ENCODE measurements around the gene COPS3.
"Not testable (repeated sequence)": the region's sequence is repeated elsewhere in the genome, so short reads cannot be mapped to it uniquely, and the experiment has no call there.

The COPS3 gene

DNA sequence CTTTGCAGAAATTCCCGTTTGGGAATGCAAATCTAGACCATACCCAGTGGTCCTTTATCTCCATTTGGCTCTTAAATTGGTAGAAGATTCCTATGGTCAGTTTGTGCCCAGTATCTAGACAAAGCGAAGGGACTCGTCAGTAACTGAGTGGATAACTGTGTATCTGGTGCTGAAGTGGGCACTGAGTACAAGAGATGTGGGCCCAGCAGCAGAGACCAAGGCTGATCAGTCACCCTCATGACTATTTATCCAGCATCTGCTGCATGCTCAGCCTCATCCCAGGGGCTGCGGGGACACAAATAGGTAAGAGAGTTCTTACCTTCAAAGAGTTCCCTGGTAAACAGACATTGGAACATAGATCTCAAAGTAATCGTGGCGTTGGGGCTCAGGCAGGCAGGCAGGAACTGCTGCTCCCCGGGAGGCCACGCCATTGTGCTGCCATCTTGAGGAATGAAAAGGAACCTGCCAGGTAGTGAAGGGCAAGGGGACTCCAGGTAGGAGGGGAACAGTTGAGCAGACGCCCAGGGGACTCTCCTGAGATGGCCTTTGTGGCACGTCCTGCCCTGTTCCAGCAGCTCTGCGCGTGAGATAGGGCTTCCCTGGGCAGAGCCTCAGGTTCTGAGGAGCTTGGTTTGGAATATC is 32.4 kb upstream of the COPS3 start:
- no peak for TF ChIP-seq ZNF274 (IDR thresholded peaks at IDR 0.05; ENCODE audit: low read depth, low read length)
- H3K4me3 ChIP-seq (ENCODE audit: low read length) = no peak overlapping the region

GRCh38 chr17:17309356-17309755 is 28.3 kb upstream of the COPS3 start:
- no peak for TF ChIP-seq ZNF274 (IDR thresholded peaks at IDR 0.05; ENCODE audit: low read depth, low read length)
- no peak overlapping the region for H3K4me3 ChIP-seq (ENCODE audit: low read length)

- TF ChIP-seq ZNF274 (IDR thresholded peaks at IDR 0.05; ENCODE audit: low read depth, low read length) = no peak
- H3K4me3 ChIP-seq (ENCODE audit: low read length) = no peak overlapping the region; the same call in 1 of the 2 replicates
Observed at GRCh38 chr17:17305281-17305801, 24.3 kb upstream of the COPS3 start.

DNA sequence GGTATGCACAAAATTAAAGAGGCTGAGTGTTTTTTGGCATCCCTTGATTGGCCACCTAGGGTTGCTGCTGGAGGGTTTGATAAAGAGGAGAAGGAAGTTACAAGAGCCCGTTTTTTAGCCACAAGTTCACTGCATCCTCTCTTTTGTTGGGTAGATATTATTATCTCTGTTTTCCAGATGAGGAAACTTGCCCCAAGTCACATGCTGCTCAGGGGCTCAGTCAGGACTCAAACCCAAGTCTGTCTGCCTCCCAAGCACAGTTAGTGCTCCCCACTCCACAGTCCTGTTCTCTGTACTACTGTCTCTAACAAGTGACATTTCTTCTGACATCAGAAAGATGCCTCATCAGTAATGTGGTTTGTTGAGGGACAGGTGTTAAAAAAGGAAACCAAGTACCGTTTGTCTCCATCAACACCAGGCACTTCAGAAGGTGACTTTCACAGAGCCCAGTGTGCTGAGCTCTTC is 23.5 kb upstream of the COPS3 start:
- no peak for TF ChIP-seq ZNF274 (IDR thresholded peaks at IDR 0.05; ENCODE audit: low read depth, low read length)
- H3K4me3 ChIP-seq (ENCODE audit: low read length) = peak overlapping the region; percentile 56; the same call in 1 of the 2 replicates

DNA sequence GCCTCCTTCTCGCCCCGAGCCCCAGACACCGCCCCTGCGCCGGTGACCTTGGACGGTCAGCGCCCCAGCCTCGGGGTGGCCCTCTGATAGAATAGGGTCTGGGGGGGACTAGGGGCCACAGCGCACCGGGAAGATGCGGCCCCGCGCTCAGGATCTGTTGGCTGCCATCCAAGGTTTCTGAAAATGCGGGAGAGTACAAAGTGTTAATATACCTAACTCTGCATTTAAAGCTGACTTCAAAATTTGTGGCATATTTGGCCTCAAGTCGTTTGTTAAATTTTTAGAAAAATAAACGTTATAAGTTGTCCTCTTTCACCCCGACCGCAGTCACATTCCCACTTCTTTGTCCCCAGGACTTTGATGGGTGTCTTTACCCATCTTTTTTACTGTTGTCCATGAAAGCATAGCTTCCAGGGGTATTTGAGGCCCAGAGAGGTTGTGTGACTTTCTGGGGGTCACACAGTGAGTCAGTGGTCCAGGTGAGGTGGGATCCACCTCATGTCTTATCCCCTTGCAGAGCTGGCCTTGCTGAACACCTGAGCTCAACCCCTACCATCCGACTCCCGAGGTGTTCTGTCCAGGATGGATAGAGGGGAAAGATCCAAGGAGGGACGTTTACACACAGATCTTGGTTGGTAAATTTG is 22.9 kb upstream of the COPS3 start:
- TF ChIP-seq ZNF274 (IDR thresholded peaks at IDR 0.05; ENCODE audit: low read depth, low read length) = no peak
- H3K4me3 ChIP-seq (ENCODE audit: low read length) = peak overlapping the region; percentile 56

GRCh38 chr17:17303010-17303846 is 22.2 kb upstream of the COPS3 start, which contains the start of gene NT5M:
NT5M (plus strand) TSS chr17:17303373; CDS start chr17:17303551, 178 bp downstream.
- TF ChIP-seq ZNF274 (IDR thresholded peaks at IDR 0.05; ENCODE audit: low read depth, low read length) = no peak
- H3K4me3 ChIP-seq (ENCODE audit: low read length) = peak within 1 kb of the TSS; percentile 56

DNA sequence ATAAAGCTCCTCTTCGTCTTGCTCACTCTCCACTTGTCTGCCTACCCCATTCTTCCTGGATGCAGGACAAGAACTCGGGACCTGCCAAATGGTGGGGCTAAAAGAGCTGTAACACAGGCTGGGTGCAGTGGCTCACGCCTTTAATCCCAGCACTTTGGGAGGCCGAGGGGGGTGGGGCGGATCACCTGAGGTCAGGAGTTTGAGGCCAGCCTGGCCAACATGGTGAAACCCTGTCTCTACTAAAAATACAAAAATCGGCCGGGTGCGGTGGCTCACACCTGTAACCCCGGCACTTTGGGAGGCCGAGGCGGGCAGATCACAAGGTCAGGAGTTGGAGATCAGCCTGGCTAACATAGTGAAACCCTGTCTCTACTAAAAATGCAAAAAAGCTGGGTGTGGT is 20.6 kb upstream of the COPS3 start:
- not testable (repeated sequence) for H3K4me3 ChIP-seq (ENCODE audit: low read length)

DNA sequence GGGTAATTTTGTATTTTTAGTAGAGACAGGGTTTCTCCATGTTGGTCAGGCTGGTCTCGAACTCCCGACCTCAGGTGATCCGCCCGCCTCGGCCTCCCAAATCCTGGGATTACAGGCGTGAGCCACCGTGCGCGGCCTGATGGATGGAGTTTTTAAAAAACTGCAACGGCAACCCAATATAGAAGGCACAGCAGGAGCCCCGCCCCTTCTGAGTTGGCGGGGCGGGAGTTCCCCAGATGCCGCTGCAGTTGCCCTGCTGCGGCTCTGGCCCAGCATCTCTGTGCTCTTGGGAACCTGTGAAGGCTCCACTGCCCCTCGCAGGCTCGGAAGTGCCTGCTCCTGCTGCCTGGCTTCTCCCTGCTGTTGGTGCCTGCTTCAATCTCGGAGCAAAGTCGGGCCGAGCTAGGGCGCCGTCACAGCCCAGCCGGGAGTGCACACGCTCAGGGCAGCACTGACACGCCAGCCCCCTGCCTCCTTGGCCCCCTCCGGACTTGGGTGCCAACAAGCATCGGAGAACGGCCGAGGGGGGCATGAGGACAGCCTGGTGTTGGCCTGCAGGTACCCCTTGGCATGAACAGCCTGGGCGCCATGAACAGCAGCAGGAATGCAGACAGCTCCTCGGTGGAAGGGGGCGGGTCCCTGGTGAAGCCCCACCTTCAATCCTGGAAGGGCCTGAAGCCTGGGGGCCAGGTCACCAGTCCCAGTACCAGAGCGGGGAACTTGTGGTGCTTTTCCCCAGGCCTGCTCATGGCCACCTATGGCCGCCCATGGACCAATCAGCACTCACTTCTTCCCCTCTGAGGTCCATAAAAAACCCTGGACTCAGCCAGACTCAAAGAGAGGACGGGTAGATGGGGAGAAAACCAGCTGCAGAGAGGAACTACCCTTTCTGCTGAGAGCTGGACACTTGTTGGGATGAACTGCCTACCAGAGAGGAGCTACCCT is 19.9 kb upstream of the COPS3 start:
- no peak for TF ChIP-seq ZNF274 (IDR thresholded peaks at IDR 0.05; ENCODE audit: low read depth, low read length)
- H3K4me3 ChIP-seq (ENCODE audit: low read length) = peak overlapping the region; percentile 13; the same call in 1 of the 2 replicates

- no peak overlapping the region for H3K4me3 ChIP-seq (ENCODE audit: low read length)
- TF ChIP-seq ZNF274 (IDR thresholded peaks at IDR 0.05; ENCODE audit: low read depth, low read length) = no peak
Observed at GRCh38 chr17:17298108-17298507, 17.1 kb upstream of the COPS3 start.

DNA sequence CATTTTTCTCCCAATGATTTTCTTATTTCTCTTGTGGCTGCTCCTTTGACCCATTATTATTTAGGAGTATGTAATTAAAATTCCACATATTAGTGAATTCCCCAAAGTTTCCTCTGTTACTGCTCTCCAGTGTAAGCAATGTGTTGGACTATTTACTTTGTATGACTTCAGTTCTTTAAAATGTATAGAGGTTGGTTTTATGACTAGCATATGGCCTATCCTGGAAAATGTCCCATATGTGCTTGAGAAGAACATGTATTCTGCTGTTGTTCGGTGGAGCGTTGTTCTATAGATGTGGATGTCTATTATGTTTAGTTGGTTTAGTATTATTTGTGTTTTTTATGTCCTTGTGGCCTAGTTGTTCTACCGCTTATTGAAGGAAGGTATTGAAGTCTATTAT is 16.2 kb upstream of the COPS3 start:
- no peak for TF ChIP-seq ZNF274 (IDR thresholded peaks at IDR 0.05; ENCODE audit: low read depth, low read length)
- H3K4me3 ChIP-seq (ENCODE audit: low read length) = no peak overlapping the region

DNA sequence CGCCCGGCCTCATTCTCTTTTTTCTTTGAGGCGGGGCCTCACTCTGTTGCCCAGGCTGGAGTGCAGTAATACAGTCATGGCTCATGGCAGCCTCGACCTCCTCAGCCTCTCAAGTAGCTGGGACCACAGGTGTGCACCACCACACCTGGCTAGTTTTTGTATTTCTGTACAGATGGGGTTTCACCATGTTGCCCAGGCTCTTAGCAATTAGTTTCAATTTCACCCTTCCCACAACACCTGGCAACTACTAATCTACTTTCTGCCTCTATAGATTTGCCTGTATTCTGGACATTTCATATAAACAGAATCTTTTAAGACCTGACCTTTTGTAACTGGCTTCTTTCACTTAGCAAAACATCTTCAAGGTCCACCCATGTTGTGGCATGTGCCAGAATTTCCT is 14.1 kb upstream of the COPS3 start:
- TF ChIP-seq ZNF274 (IDR thresholded peaks at IDR 0.05; ENCODE audit: low read depth, low read length) = no peak
- H3K4me3 ChIP-seq (ENCODE audit: low read length) = no peak overlapping the region

GRCh38 chr17:17289701-17290100 is 8.7 kb upstream of the COPS3 start:
- no peak overlapping the region for H3K4me3 ChIP-seq (ENCODE audit: low read length)
- TF ChIP-seq ZNF274 (IDR thresholded peaks at IDR 0.05; ENCODE audit: low read depth, low read length) = no peak

- TF ChIP-seq ZNF274 (IDR thresholded peaks at IDR 0.05; ENCODE audit: low read depth, low read length) = no peak
- H3K4me3 ChIP-seq (ENCODE audit: low read length) = no peak overlapping the region
Observed at GRCh38 chr17:17289086-17289485, 8.0 kb upstream of the COPS3 start.
